ENCODE results near the gene TBC1D32.

DNA sequence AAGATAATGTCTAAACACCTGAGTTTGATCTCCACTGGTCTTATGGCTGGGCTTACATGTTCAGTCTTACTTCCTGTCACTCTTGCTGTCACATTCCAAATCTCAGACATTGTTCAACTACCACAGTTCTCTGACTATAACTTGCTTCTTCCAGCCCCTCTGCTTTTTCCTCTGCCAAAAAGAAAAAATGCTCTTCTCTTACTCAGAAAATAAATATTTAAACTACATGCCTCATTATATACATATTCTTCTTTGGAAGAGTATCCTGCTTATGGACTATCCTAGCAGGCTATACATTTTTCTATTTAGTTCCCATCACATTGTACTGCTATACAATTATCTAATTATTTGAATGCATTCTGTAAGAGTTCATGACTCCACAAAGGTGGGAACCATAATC lies 175.4 kb downstream of the TBC1D32 start:
- TF ChIP-seq, protein P1, sequence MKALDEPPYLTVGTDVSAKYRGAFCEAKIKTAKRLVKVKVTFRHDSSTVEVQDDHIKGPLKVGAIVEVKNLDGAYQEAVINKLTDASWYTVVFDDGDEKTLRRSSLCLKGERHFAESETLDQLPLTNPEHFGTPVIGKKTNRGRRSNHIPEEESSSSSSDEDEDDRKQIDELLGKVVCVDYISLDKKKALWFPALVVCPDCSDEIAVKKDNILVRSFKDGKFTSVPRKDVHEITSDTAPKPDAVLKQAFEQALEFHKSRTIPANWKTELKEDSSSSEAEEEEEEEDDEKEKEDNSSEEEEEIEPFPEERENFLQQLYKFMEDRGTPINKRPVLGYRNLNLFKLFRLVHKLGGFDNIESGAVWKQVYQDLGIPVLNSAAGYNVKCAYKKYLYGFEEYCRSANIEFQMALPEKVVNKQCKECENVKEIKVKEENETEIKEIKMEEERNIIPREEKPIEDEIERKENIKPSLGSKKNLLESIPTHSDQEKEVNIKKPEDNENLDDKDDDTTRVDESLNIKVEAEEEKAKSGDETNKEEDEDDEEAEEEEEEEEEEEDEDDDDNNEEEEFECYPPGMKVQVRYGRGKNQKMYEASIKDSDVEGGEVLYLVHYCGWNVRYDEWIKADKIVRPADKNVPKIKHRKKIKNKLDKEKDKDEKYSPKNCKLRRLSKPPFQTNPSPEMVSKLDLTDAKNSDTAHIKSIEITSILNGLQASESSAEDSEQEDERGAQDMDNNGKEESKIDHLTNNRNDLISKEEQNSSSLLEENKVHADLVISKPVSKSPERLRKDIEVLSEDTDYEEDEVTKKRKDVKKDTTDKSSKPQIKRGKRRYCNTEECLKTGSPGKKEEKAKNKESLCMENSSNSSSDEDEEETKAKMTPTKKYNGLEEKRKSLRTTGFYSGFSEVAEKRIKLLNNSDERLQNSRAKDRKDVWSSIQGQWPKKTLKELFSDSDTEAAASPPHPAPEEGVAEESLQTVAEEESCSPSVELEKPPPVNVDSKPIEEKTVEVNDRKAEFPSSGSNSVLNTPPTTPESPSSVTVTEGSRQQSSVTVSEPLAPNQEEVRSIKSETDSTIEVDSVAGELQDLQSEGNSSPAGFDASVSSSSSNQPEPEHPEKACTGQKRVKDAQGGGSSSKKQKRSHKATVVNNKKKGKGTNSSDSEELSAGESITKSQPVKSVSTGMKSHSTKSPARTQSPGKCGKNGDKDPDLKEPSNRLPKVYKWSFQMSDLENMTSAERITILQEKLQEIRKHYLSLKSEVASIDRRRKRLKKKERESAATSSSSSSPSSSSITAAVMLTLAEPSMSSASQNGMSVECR (CRISPR knock-in tag; IDR thresholded peaks at IDR 0.05; ENCODE audit: borderline replicate concordance), result no peak
- TF ChIP-seq JUN (CRISPR knock-in tag; IDR thresholded peaks at IDR 0.05) (no peak), NFYB (CRISPR knock-in tag; conservative IDR thresholded peaks at IDR 0.05; ENCODE audit: low read depth) (no peak)
- TF ChIP-seq, protein P2, sequence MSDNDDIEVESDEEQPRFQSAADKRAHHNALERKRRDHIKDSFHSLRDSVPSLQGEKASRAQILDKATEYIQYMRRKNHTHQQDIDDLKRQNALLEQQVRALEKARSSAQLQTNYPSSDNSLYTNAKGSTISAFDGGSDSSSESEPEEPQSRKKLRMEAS (CRISPR knock-in tag; IDR thresholded peaks at IDR 0.05), result no peak
- TF ChIP-seq, protein P3, sequence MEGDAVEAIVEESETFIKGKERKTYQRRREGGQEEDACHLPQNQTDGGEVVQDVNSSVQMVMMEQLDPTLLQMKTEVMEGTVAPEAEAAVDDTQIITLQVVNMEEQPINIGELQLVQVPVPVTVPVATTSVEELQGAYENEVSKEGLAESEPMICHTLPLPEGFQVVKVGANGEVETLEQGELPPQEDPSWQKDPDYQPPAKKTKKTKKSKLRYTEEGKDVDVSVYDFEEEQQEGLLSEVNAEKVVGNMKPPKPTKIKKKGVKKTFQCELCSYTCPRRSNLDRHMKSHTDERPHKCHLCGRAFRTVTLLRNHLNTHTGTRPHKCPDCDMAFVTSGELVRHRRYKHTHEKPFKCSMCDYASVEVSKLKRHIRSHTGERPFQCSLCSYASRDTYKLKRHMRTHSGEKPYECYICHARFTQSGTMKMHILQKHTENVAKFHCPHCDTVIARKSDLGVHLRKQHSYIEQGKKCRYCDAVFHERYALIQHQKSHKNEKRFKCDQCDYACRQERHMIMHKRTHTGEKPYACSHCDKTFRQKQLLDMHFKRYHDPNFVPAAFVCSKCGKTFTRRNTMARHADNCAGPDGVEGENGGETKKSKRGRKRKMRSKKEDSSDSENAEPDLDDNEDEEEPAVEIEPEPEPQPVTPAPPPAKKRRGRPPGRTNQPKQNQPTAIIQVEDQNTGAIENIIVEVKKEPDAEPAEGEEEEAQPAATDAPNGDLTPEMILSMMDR (IDR thresholded peaks at IDR 0.05), result no peak
- TF ChIP-seq, protein P4, sequence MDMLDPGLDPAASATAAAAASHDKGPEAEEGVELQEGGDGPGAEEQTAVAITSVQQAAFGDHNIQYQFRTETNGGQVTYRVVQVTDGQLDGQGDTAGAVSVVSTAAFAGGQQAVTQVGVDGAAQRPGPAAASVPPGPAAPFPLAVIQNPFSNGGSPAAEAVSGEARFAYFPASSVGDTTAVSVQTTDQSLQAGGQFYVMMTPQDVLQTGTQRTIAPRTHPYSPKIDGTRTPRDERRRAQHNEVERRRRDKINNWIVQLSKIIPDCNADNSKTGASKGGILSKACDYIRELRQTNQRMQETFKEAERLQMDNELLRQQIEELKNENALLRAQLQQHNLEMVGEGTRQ (CRISPR knock-in tag; IDR thresholded peaks at IDR 0.05), result no peak

All from WTC11 (cell line).